Umbilical cord (tissue), 2 donors: ENCODE results near the gene PRSS53. TPM values are rescaled to one million over a fixed set of nuclear protein-coding genes. Genes with fewer than 3 reads are reported as not detected.
"Not testable (repeated sequence)": the region's sequence is repeated elsewhere in the genome, so short reads cannot be mapped to it uniquely, and the experiment has no call there.

Experiments
- DNase-seq: peaks from one replicate; pipeline ENCODE4 v3.0.0-alpha.2; 2015; ENCODE audit warnings: low spot score
- total RNA-seq: library from RNA; depleted of rRNA; stranded (reverse); fragments of >200 nt; gene quantifications from one replicate; pipeline ENCODE4 v1.2.3, GENCODE V29; 2014; ENCODE audit warnings: low replicate concordance; ENCODE audit not compliant: insufficient read depth

Gene PRSS53
- total RNA-seq, 1 donor from 2014 or later, result 10.4 TPM

DNA sequence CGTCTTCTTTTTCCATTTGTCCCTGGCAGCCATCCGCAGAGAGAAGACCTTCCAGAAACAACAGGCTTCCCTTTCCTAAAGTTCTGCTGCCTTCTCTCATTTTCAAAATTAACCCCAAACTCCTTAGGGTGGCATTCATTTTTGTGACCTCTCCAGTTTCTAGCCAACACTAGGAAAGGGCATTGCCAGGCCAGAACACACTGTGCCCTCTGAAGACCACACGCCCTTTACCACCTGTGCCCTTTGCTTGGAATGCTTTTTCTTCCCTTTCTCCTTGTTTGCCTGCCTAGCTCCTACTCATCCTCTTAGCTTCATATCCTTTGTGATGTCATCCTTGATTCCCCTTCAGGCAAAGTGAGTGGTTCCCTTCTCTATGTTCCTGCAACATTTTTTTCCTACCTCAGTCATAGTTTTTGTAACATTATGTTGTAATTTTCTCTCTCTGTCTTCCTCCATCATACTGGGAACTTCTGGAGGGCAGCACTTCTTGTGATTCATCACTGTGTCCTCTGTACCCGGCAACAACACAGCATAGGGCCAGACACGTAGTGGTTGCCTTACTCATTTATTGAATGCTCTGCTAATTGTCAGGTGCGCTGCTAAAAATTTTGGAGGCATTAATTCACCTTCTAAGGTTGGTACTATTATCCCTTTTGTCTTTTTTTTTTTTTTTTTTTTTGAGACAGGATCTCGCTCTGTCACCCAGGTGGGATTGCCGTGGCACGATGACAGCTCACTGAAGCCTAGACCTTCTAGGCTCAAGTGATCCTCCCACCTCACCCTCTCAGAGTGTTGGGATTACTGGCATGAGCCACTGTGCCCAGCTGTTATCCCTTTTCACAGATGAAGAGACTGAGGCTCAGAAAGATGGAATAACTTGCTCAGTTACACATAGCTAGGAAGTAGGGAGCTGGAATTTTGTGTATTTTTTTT, 29.7 kb upstream of the PRSS53 start:
- no peak for DNase-seq

DNA sequence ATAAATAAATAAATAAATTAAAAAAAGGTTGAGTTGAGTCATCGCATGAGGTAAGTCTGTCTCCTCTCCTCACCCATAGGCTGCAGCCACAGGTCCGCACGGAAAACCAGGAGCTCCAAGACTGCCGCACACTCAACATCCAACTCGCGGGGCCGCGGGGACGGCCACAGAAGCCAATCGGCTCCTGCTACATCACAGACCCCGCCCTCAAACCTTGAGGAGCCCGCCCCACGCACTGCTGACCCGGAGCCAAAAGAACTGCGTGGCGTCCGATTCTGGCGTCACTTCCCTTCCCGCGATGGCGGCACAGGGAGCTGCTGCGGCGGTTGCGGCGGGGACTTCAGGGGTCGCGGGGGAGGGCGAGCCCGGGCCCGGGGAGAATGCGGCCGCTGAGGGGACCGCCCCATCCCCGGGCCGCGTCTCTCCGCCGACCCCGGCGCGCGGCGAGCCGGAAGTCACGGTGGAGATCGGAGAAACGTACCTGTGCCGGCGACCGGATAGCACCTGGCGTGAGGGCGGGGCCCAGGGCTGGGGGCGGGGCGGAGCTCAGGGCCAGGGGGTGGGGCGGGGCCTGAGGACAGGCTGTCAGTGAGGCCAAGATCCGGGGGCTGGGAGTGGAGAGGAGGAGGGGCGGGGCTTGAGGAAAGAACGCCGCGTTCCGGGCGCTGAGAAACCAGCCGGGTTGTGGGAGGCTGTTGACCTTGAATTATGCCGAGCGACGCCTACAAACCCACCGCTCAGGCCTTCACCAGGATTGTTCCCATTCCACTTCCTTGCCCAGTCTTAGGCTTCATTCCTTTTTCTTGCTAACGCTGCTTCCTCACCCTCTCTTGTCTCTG, 28.9 kb upstream of the PRSS53 start, which contains the start of gene KAT8:
TSS of gene KAT8 (plus strand) at position 281 of the 839 bp plus-strand sequence. CDS start at position 299, 18 bp downstream.
- DNase-seq, result peak; percentile 99

DNA sequence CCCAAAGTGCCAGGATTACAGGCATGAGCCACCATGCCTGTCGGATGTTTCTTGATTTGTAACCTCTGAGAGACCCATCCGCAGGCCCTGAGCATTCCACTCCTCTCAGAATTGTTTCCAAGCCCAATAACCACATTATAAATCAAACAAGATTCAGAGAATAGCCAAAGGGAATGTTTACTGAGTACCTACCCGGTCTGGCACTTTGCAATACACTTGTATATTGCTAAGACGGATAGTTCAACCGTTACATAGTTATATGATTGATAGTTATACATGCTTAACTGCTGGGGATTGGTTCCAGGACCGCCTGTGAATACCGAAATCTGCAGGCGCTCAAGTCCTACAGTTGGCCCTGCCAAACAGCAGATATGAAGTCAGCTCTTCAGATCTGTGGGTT, 25.7 kb upstream of the PRSS53 start:
- DNase-seq, result no peak

DNA sequence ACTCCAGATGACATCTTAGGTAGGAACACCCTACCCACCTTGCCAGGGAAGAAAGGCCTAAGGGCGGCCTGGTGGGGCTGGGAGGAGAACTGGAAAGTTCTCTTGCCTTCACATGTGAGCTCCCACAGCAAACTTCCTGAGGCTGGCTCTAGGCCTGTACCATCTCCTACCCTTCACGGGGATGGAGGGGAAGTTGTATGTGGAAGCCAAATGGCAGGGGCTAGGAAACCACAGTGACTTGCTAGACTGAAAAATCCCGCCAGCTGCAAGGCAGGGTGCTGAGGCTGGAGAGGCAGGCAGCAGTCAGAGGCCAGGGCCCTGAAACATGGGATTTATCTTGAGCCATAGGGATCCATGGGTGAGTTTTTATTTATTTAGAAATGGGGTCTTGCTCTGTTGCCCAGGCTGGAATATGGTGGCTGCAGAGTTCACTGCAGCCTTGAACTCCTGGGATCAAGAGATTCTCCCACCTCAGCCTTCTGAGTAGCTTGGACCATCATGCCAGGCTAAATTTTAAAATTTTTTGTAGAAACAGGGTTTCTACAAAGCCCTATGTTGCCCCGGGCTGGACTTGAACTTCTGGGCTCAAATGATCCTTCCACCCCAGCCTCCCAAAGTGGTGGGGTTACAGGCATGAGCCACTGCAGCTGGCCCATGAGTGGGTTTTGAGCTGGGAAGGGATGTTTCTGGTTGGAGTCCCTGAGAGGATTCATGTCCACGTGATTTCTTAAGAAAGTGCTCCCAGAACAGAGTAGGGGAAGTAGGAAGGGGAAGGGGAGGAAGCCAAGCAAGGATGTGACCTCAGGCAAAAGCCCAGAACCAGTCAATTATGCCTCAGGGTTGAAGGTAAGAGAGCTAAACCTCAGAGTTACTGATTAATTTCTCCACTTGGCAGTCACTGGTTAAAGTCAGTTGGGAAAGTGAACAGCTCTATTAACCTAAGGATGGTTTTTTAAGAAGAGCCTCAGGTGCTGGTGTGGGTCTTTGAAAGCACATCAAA, 24.7 kb upstream of the PRSS53 start:
- DNase-seq, result no peak

- DNase-seq, result no peak
Observed at GRCh38 chr16:31112711-31113110, 24.0 kb upstream of the PRSS53 start.

DNA sequence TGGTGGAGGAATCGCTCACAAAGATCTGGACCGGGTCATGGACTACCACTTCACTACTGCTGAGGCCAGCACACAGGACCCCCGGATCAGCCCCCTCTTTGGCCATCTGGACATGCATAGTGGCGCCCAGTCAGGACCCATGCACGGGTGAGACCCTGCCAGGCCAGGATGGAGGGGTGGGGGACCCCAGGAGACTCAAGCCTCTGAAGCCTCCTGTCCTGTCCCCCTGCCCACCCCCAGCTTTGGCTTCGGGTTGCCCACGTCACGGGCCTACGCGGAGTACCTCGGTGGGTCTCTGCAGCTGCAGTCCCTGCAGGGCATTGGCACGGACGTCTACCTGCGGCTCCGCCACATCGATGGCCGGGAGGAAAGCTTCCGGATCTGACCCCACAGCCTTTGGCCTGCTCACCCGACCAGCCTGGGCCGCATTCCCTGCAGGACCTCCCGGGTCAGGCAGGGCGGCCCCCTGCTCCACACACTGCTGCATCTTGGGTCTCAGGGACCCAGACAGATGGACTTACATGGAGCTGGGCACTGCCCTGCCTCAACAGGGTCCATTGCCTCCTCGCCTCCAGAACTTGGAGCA, 23.2 kb upstream of the PRSS53 start:
- no peak for DNase-seq

DNA sequence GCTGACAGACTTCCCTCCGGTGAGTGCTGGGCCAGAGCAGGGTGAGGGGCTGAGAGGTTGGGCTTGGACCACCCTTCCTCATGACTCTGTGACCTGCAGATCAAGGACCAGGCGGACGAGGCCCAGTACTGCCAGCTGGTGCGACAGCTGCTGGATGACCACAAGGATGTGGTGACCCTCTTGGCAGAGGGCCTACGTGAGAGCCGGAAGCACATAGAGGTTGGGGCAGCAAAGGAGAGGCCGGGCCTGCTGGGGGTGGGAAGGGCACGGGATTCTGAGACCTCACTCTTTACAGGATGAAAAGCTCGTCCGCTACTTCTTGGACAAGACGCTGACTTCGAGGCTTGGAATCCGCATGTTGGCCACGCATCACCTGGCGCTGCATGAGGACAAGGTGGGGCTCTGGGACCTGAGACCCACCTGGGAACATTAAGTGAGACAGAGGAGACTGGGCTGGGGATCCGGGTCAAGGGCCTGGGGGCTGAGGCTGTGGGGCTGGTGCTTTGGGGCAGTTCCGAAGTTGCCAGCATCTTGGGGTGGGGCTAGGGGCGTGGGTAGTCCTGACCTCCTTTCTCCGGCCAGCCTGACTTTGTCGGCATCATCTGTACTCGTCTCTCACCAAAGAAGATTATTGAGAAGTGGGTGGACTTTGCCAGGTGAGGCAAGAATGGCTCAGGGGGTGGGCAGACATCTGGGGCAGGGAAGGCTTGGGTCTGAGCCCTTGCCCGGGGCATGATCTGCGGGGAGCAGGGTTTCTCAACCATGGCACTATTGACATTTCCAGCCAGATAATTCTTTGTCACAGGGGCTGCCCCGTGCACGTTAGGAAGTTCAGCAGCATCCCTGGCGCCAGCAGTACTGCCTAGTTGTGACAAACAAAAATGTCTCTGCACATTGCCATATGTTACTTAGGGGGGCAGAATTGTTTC, 21.6 kb upstream of the PRSS53 start:
- no peak for DNase-seq

DNA sequence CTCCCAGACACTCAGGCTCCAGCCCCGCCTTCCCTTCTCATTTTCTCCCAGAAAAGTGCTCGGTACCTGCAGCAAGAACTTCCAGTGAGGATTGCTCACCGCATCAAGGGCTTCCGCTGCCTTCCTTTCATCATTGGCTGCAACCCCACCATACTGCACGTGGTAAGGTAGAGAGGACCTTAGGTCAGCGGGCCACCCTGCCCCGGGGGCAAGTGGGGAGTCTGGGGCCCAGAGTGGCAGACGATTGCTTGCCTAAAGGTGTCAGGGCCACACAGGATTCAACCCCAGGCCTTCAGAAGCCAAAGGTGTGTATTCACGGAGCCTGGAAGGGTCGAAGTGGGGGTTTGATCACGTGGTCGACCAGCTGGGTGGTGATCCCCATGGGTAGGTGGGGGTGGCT, 20.9 kb upstream of the PRSS53 start:
- no peak for DNase-seq

GRCh38 chr16:31108794-31109558, 20.2 kb upstream of the PRSS53 start:
- no peak for DNase-seq

- DNase-seq, result peak; percentile 80
Observed at GRCh38 chr16:31108035-31108793, 19.5 kb upstream of the PRSS53 start, which contains the start of gene BCKDK. BCKDK (plus strand) TSS chr16:31108386; CDS start chr16:31109224, 838 bp downstream.

GRCh38 chr16:31107465-31107867, 18.7 kb upstream of the PRSS53 start:
- DNase-seq, result no peak

DNA sequence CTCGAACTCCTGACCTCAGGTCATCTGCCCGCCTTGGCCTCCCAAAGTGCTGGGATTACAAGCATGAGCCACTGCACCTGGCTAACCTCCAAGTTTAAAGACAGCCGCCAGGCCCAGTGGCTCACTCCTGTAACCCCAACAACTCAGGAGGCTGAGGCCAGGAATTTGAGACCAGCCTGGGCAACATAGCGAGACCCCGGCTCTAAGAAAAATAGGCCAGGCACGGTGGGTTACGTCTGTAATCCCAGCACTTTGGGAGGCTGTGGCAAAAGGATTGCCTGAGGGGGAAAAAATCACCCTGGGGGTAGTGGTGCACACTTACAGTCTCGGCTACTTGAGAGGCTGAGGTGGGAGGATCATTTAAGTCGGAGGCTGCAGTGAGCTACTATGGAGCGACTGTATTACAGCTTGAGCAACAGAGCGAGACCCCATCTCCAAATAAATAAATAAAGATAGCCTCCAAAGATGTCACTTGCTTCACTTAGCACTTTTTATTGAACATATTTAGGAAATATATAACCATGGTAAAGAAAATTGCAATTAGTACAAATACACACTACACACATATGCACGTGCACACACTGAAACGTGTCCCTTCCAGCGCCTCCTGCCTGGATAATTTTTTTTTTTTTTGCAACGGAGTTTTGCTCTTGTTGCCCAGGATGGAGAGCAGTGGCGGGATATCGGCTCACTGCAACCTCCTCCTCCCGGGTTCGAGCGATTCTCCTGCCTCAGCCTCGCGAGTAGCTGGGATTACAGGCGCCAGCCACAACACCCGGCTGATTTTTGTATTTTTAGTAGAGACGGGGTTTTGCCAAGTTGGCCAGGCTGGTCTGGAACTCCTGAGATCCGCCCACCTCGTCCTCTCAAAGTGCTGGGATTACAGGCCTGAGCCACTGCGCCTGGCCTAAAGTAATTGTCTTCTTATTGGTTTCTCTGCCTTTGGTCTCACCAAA, 18.0 kb upstream of the PRSS53 start:
- DNase-seq, result no peak

DNA sequence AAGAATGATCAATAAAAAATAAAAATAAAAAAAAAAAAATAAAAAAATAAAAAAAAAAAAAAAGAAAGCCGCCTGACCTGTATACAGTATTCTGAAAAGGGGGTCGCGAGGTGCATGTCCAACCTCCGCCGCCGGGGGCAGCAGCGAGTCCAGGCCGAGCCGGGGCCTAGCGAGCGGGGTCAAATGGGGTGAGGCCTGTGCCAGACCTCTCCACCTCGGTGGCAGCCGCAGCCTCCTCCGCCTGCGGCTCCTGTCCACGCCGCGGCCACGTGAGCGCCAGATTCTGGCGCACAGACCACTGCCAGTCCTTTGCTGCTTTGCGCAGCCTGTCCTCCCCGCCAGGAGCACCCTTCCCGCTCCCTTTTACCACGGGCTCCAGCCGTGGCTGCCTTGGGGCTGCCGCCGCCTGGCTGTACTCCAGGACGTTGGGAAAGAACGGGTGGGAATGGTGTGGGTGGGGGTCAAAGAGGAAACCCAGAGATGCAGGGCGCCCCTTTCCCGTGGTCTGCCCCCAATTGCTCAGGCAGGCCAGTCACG, 17.0 kb upstream of the PRSS53 start:
- DNase-seq, result peak; percentile 70

- not testable (repeated sequence) for DNase-seq
Observed at GRCh38 chr16:31100876-31101641, 12.3 kb upstream of the PRSS53 start.

DNA sequence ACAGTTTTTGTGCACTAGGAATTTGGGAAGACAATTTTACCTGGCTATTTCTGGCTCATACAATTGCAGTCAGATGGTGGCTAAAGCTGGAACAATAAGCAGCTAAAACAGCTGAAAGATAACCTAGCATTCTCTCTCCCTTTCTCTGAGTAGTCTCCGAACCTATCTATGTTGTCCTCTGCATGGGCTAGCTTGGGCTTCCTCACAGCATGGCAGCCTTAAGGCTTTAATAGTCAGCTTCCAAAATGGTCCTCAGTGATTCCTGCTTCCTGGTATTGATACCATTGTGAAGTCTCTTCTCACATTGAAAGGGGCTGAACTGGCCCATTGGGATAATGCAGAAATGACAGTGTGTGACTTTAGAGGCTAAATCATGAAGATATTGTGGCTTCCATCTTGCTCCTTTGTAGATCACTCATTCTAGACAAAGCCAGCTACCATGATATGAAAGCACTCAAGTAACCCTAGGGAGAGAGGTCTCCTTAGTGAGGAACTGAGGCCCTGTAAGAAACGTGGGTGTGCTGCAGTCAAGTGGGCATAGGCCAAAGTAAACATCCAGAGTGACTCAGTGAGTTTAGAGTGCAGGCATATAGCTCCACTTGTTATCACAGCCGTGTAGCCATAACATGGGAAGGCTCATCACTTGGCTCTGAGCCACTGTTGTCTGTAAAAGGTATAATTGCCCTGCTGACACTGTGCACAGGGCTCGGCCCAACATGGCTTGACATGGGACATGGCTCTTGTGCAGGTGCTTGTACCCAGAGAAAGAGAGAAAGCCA, 11.3 kb upstream of the PRSS53 start:
- DNase-seq, result no peak
